ENCODE results near the gene KLHL7.

Gene KLHL7

DNA sequence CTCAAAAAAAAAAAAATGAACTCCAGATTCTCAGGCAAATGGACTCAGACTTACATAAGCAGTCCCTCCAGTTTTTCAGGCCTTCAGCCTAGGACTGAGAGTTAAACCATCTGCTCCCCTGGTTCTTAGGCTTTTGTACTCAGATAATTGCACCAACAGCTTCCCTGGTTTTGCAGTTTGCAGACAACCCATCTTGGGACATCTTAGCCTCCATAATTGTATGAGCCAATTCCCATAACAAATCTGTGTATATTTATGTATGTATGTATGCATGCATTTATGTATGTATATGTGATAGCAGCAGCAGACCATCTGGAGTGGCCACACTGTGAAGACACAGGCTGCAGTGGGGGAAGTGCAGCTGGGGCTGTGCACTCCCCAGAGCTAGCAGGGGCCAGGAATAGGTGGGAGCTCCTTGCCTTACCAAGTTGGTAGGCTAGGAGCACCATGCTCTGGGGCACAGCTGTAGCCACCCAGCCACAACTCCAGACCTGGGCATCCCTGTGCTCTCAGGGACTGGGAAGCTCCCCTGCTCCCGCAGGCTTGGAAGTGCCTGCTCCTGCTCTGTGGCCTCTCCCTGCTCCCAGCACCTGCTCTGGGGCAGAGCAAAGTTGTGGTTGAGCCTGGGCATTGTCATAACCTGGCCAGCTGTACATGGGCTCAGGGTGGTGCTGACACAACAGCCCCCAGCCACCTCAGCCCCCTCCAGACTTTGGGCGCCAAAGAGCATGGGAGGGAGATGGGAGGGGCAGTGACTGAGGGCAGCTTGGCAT is 8.9 kb upstream of the KLHL7 start:
- Mint-ChIP-seq H3K27me3 (peaks cover 3% of the 10 kb centered on the region), H3K4me1 (no peaks in the 10 kb centered on the region), H3K4me3 (no peak overlapping the region), H3K27ac (no peak overlapping the region), H3K9me3 (peaks cover 7% of the 10 kb centered on the region), H3K36me3 (peaks cover 2% of the 10 kb centered on the region)
- ATAC-seq (ENCODE audit: low read depth) (no peak), DNase-seq (ENCODE audit: low spot score in 2 of 2) (no peak)

DNA sequence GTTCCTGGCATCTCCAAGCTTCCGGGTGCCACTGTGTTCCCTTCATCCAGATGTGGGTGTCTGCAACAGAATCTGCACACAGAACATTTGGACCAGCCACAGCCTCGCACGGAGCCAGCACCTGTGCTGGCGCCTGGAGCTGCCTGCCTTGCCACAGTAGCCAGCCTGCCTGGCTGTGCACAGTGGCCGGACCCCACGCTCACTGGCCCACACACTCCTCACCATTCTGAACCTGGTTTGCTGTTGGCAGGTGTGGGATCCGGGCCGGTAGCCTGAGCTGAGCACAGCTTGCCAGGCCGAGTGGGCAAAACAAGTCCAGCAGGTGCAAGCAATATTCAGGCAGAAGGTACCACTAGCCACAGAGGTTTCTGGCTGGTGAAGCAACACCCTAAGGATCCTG is 7.6 kb upstream of the KLHL7 start:
- Mint-ChIP-seq H3K27me3 (peaks cover 2% of the 10 kb centered on the region), H3K4me3 (no peak overlapping the region), H3K9me3 (peaks cover 7% of the 10 kb centered on the region), H3K36me3 (peaks cover 2% of the 10 kb centered on the region), H3K4me1 (no peaks in the 10 kb centered on the region), H3K27ac (no peak overlapping the region)
- DNase-seq (ENCODE audit: low spot score in 2 of 2) (no peak), ATAC-seq (ENCODE audit: low read depth) (no peak)

GRCh38 chr7:23098460-23098859 is 7.1 kb upstream of the KLHL7 start:
- Mint-ChIP-seq H3K27me3 (peaks cover 1% of the 10 kb centered on the region), H3K9me3 (peaks cover 7% of the 10 kb centered on the region), H3K27ac (no peak overlapping the region), H3K4me1 (no peaks in the 10 kb centered on the region), H3K4me3 (no peak overlapping the region), H3K36me3 (peaks cover 2% of the 10 kb centered on the region)
- ATAC-seq (ENCODE audit: low read depth) (no peak), DNase-seq (ENCODE audit: low spot score in 2 of 2) (no peak)

DNA sequence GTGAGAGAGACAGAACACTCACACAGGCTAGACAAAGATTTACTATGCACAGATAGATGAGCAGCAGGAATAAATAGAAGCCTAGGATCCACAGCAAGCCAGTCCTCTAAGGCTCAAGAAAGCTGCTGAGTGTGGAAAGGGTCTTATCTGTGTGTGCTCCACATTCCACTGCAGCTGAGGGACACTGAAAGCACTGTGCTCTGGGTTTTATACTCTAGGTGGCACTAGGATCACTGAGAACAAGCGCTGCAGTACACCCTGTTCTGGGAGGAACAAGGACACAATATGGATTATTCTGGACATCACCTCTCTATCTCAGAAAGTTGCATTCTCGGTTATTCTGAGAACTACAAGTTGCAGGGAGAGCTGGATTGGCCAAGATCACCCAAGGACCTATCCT is 4.9 kb upstream of the KLHL7 start:
- H3K36me3 Mint-ChIP-seq, result peaks cover 2% of the 10 kb centered on the region
- H3K4me1 Mint-ChIP-seq, result no peaks in the 10 kb centered on the region
- ATAC-seq (ENCODE audit: low read depth), result no peak
- DNase-seq (ENCODE audit: low spot score in 2 of 2), result no peak
- peaks cover 3% of the 10 kb centered on the region for H3K9me3 Mint-ChIP-seq
- no peak overlapping the region for H3K27ac Mint-ChIP-seq
- no peak overlapping the region for H3K4me3 Mint-ChIP-seq
- peaks cover 1% of the 10 kb centered on the region for H3K27me3 Mint-ChIP-seq

DNA sequence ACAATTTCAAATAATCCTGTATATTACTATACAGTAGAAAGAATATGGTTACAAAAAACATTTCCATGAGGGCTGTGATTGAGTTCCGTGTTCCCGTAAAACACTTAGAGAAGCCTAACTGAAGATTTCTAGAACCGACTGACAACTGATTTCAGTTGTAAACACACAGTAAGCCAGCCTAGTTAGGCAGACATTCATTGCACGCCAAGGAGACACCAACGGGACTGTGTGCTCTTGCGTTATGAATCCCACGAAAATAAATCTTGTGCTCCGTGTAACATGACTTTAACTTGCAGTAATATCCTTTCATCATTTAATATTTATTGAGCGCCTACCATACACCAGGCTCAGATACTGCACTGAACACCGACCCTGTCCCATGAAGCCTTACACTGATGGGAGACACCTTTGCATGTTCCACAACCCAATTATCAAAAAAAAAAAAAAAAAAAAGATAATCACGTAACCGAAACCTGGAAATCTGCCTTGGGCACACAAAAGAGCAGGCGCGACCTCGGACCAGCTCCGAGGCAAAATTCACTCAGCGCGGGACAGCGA is 420 bp upstream of the KLHL7 start:
- no peak for DNase-seq (ENCODE audit: low spot score in 2 of 2)
- Mint-ChIP-seq H3K27ac (peak overlapping the region; percentile 92), H3K9me3 (no peaks in the 10 kb centered on the region), H3K4me1 (peaks cover 21% of the 10 kb centered on the region), H3K36me3 (peaks cover 6% of the 10 kb centered on the region), H3K4me3 (peak overlapping the region; percentile 95), H3K27me3 (no peaks in the 10 kb centered on the region)
- peak; percentile 16 for ATAC-seq (ENCODE audit: low read depth)

DNA sequence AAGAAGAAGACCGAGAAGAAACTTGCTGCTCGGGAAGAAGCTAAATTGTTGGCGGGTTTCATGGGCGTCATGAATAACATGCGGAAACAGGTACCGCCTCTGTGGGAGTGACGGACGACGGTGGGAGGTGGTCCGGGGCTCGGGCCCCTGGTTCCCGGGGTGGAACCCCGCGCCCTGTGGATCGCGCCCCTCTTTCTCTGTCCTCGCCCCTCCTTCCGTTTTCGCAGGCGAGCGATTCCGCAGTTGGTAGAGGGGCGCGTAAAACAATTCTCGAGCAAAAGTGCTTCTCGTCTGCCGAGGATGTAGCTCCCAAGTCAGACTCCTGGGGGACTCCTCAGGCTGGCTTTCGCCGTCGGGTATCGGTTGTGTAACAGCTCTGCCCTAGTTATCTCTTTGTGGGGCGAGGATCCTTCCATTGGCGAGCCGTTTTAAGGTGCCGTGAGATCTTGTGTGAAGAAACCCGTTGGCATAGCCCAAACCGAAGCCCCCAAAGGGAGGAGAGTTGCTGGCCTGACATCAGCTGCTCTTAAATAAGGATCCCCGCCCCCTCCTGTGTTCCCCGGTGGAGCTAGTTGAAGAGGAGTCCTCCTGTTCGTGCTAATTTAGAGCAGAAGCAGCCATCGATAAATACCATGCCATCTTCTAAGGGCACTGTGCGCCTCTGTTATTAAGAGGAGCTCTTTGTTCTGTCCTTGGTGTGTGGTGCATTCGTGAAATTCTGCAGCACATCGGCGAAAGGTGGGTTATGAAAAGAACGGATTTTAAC is 655 bp downstream of the KLHL7 start:
- Mint-ChIP-seq H3K9me3 (no peaks in the 10 kb centered on the region), H3K27ac (peak overlapping the region; percentile 92), H3K4me1 (peaks cover 26% of the 10 kb centered on the region), H3K4me3 (peak overlapping the region; percentile 95), H3K36me3 (peaks cover 6% of the 10 kb centered on the region), H3K27me3 (no peaks in the 10 kb centered on the region)
- ATAC-seq (ENCODE audit: low read depth) (peak; percentile 35), DNase-seq (ENCODE audit: low spot score in 2 of 2) (peak in 1 of 2 donors; percentile 27)

GRCh38 chr7:23106823-23107663 is 1.5 kb downstream of the KLHL7 start:
- ATAC-seq (ENCODE audit: low read depth) (no peak), DNase-seq (ENCODE audit: low spot score in 2 of 2) (no peak)
- H3K27ac Mint-ChIP-seq, result peak overlapping the region; percentile 92
- no peaks in the 10 kb centered on the region for H3K27me3 Mint-ChIP-seq
- peaks cover 27% of the 10 kb centered on the region for H3K4me1 Mint-ChIP-seq
- peak overlapping the region; percentile 95 for H3K4me3 Mint-ChIP-seq
- no peaks in the 10 kb centered on the region for H3K9me3 Mint-ChIP-seq
- peaks cover 6% of the 10 kb centered on the region for H3K36me3 Mint-ChIP-seq

DNA sequence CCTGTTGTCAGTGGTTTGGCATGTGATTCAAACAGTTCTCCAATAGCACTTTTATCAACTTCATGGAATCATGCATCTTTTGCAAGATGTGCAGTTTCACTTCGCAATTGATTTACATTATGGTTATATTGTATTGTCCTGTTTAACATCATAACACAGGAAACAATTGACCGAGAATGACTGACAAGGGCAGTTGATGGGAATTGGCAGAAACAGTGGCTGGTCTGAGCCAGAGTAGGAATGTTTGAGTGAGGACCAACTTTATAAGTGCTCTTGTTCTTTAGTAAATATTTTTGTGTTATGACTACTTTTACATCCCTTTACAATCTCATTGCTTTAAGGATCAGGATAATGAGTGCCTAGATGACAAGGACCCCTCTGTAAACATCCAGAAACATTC is 2.2 kb downstream of the KLHL7 start:
- H3K27ac Mint-ChIP-seq, result no peak overlapping the region
- H3K27me3 Mint-ChIP-seq, result no peaks in the 10 kb centered on the region
- H3K4me3 Mint-ChIP-seq, result no peak overlapping the region
- H3K9me3 Mint-ChIP-seq, result no peaks in the 10 kb centered on the region
- H3K4me1 Mint-ChIP-seq, result peaks cover 29% of the 10 kb centered on the region
- no peak for ATAC-seq (ENCODE audit: low read depth)
- peaks cover 8% of the 10 kb centered on the region for H3K36me3 Mint-ChIP-seq
- no peak for DNase-seq (ENCODE audit: low spot score in 2 of 2)

DNA sequence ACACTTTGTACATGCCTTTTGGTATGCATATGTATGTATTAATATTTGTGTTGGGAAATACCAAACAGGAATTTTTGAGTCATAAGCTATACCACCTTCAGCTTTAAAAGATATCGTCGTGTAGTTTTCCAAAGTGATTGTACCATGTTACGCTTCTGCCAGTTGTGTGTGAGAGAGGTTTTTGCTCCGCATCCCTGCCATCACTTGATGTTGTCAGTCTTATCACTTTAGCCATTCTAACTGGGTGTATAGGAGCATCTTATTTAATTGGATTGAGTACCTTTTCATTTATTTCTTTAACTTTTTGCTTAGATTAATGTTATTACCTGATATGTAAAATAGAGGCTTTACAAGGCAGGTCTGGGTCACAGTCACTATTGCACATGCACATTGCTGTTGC is 3.4 kb downstream of the KLHL7 start:
- no peaks in the 10 kb centered on the region for H3K27me3 Mint-ChIP-seq
- no peak overlapping the region for H3K4me3 Mint-ChIP-seq
- H3K27ac Mint-ChIP-seq, result no peak overlapping the region
- H3K9me3 Mint-ChIP-seq, result no peaks in the 10 kb centered on the region
- H3K36me3 Mint-ChIP-seq, result peaks cover 8% of the 10 kb centered on the region
- ATAC-seq (ENCODE audit: low read depth) (no peak), DNase-seq (ENCODE audit: low spot score in 2 of 2) (no peak)
- peaks cover 29% of the 10 kb centered on the region for H3K4me1 Mint-ChIP-seq

- ATAC-seq (ENCODE audit: low read depth), result no peak
Observed at GRCh38 chr7:23109470-23109869, 3.9 kb downstream of the KLHL7 start.

DNA sequence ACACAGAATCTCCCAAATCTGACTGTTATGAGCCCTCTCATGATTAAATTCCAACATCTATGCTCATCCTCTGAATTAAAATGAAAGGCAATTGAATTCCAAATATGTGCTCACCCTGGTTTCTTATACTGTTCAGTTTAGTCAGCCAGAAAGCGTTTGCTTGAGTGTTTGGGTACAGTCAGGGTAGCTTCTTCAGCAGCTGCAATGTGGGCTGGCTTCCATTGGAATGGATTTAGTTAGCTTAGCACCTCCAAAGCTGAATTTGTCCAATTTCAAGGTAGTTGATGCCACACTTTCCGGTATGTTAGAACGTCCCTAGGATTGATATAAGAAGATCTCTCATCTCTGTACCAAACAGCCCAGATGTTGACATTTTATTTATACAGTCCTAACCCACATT is 9.3 kb downstream of the KLHL7 start:
- DNase-seq (ENCODE audit: low spot score in 2 of 2) (no peak), ATAC-seq (ENCODE audit: low read depth) (no peak)
- H3K36me3 Mint-ChIP-seq, result peaks cover 5% of the 10 kb centered on the region
- no peak overlapping the region for H3K27ac Mint-ChIP-seq
- peaks cover 19% of the 10 kb centered on the region for H3K4me1 Mint-ChIP-seq
- no peaks in the 10 kb centered on the region for H3K27me3 Mint-ChIP-seq
- no peaks in the 10 kb centered on the region for H3K9me3 Mint-ChIP-seq
- no peak overlapping the region for H3K4me3 Mint-ChIP-seq

More at GRCh38 chr7:23109470-23109869, 3.9 kb downstream of the KLHL7 start:
- no peak for DNase-seq (ENCODE audit: low spot score in 2 of 2)
- Mint-ChIP-seq H3K4me1 (peaks cover 29% of the 10 kb centered on the region), H3K36me3 (peaks cover 8% of the 10 kb centered on the region), H3K27ac (no peak overlapping the region), H3K4me3 (no peak overlapping the region), H3K9me3 (no peaks in the 10 kb centered on the region), H3K27me3 (no peaks in the 10 kb centered on the region)

DNA sequence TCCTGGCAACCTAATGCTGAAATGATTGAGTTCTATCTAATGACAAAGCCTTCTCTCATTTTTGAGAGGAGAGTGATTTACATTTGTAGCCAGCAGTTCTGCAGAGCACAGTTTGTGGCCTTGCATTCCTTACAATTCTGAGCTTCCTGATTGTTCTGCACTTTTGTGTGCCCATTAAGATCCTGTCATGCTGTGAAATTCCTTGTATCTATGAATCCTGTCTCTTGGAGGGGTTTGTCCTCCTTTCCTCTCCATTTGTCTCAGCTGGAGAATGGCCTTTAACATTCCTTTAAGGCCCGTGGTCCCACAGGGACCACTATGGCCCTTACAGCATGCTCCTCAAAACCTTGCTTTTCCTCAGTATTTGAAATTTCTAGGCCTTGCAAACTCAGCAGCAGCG is 10.4 kb downstream of the KLHL7 start:
- no peak overlapping the region for H3K4me3 Mint-ChIP-seq
- H3K9me3 Mint-ChIP-seq, result no peaks in the 10 kb centered on the region
- peaks cover 4% of the 10 kb centered on the region for H3K36me3 Mint-ChIP-seq
- H3K27me3 Mint-ChIP-seq, result no peaks in the 10 kb centered on the region
- no peak overlapping the region for H3K27ac Mint-ChIP-seq
- no peak for DNase-seq (ENCODE audit: low spot score in 2 of 2)
- peaks cover 15% of the 10 kb centered on the region for H3K4me1 Mint-ChIP-seq
- no peak for ATAC-seq (ENCODE audit: low read depth)

DNA sequence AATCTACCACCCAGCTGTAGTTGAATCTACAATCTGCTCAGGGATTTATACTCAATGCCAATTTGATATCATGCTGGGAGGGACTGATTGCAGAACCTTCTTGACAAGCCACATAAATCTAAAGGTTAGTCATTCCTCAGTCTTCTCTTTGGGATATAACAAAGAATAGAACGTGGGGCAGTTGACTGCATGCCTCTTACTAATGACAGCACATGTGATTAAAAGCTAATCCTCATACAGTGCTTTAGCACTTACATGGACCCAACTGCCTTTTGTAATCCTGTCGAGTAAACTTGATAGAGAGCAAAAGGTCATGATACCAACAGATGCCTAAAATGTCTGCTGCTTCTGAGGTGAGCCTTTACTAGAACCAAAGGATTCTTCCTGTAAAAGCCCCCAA is 12.3 kb downstream of the KLHL7 start:
- DNase-seq (ENCODE audit: low spot score in 2 of 2), result no peak

DNA sequence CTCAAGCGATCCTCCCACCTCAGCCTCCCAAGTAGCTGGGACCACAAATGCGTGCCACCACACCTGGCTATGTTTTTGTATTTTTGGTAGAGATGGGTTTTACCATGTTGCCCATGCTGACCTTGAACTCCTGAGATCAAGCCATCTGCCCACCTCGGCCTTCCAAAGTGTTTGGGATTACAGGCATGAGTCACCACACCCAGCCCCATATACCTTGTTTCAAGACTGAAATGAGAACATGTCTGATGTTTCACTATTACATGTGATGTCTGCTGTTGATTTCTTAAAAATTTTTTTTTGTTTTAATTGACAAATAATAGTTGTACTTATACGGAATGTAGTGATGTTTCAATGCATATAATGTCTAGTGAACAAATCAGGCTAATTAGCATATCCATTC is 14.5 kb downstream of the KLHL7 start:
- Mint-ChIP-seq H3K9me3 (no peaks in the 10 kb centered on the region), H3K27me3 (no peaks in the 10 kb centered on the region), H3K4me3 (no peak overlapping the region), H3K36me3 (peaks cover 10% of the 10 kb centered on the region), H3K27ac (no peak overlapping the region), H3K4me1 (peaks cover 11% of the 10 kb centered on the region)
- ATAC-seq (ENCODE audit: low read depth), result no peak
- DNase-seq (ENCODE audit: low spot score in 2 of 2), result no peak

More for the DNA sequence above, 12.3 kb downstream of the KLHL7 start:
- H3K36me3 Mint-ChIP-seq, result peaks cover 8% of the 10 kb centered on the region
- H3K27me3 Mint-ChIP-seq, result no peaks in the 10 kb centered on the region
- peaks cover 11% of the 10 kb centered on the region for H3K4me1 Mint-ChIP-seq
- no peaks in the 10 kb centered on the region for H3K9me3 Mint-ChIP-seq
- H3K4me3 Mint-ChIP-seq, result no peak overlapping the region
- H3K27ac Mint-ChIP-seq, result no peak overlapping the region
- no peak for ATAC-seq (ENCODE audit: low read depth)
